GM21423 (cell line): ENCODE results near the gene HSPG2.
"Not testable (repeated sequence)": the region's sequence is repeated elsewhere in the genome, so short reads cannot be mapped to it uniquely, and the experiment has no call there.

ENCODE experiments used
- ATAC-seq: cut with Tn5 transposase; IDR thresholded peaks from one replicate; pipeline ENCODE4 v1.9.1; 2021; ENCODE audit warnings: mild to moderate bottlenecking, moderate library complexity; ENCODE audit not compliant: unreplicated experiment

HSPG2 gene

GRCh38 chr1:21914880-21915640 lies 22.1 kb downstream of the HSPG2 start:
- ATAC-seq, result no peak

GRCh38 chr1:21914450-21914849 lies 22.7 kb downstream of the HSPG2 start:
- no peak for ATAC-seq

- no peak for ATAC-seq
Observed at GRCh38 chr1:21913763-21914162, 23.3 kb downstream of the HSPG2 start.

- no peak for ATAC-seq
Observed at GRCh38 chr1:21913258-21913657, 23.9 kb downstream of the HSPG2 start.

- ATAC-seq, result no peak
Observed at GRCh38 chr1:21912038-21912758, 24.9 kb downstream of the HSPG2 start.

- no peak for ATAC-seq
Observed at GRCh38 chr1:21911205-21912001, 25.7 kb downstream of the HSPG2 start.

- no peak for ATAC-seq
Observed at GRCh38 chr1:21910558-21911204, 26.4 kb downstream of the HSPG2 start.

- ATAC-seq, result no peak
Observed at GRCh38 chr1:21909787-21910503, 27.2 kb downstream of the HSPG2 start.

- ATAC-seq, result no peak
Observed at GRCh38 chr1:21909286-21909759, 27.8 kb downstream of the HSPG2 start.

GRCh38 chr1:21907737-21908534 lies 29.2 kb downstream of the HSPG2 start:
- not testable (repeated sequence) for ATAC-seq

GRCh38 chr1:21907079-21907418 lies 30.1 kb downstream of the HSPG2 start:
- no peak for ATAC-seq

- ATAC-seq, result no peak
Observed at GRCh38 chr1:21906173-21907078, 30.7 kb downstream of the HSPG2 start.

GRCh38 chr1:21904704-21905520 lies 32.2 kb downstream of the HSPG2 start:
- ATAC-seq, result no peak

- ATAC-seq, result no peak
Observed at GRCh38 chr1:21904454-21904703, 32.7 kb downstream of the HSPG2 start.

- ATAC-seq, result no peak
Observed at GRCh38 chr1:21903638-21904453, 33.3 kb downstream of the HSPG2 start.

- ATAC-seq, result no peak
Observed at GRCh38 chr1:21902026-21903012, 34.8 kb downstream of the HSPG2 start.
